ENCODE results near the gene KRT20. TPM values are rescaled to one million over a fixed set of nuclear protein-coding genes. Genes with fewer than 3 reads are reported as not detected.

The KRT20 gene
- total RNA-seq, 1 experiment from 2014 or later, result not detected

GRCh38 chr17:40849723-40850122 lies 35.3 kb downstream of the KRT20 start:
- H3K4me3 ChIP-seq, result no peak overlapping the region
- no peaks in the 10 kb centered on the region for H3K9me3 ChIP-seq (ENCODE audit: insufficient read depth, low read depth)
- H3K9me2 ChIP-seq (ENCODE audit: insufficient read depth), result no peaks in the 10 kb centered on the region
- peaks cover 75% of the 10 kb centered on the region for H3K4me1 ChIP-seq (replicated peaks; ENCODE audit: insufficient read depth)
- H3K79me2 ChIP-seq (ENCODE audit: low read depth), result no peaks in the 10 kb centered on the region
- H3K36me3 ChIP-seq (ENCODE audit: low read depth), result no peaks in the 10 kb centered on the region
- ChIA-PET CTCF (no interaction called here), POLR2A (ENCODE audit: unreplicated experiment) (interaction anchor here (0.6 kb wide), 1 partner anchor 532 kb away, joined by 3 read pairs; no protein-coding TSS in a partner anchor)
- peak overlapping the region; percentile 94 for H3K27ac ChIP-seq
- TF ChIP-seq CTCF (conservative IDR thresholded peaks at IDR 0.05), result no peak
- TF ChIP-seq EZH2 (IDR thresholded peaks at IDR 0.05; ENCODE audit: low read depth), result no peak
- no peak for DNase-seq
- no peaks in the 10 kb centered on the region for H3K27me3 ChIP-seq (ENCODE audit: insufficient read depth, low read depth)
- H3F3A ChIP-seq (ENCODE audit: insufficient read depth, low read depth), result peaks cover 52% of the 10 kb centered on the region
- H3K4me2 ChIP-seq, result peak overlapping the region; percentile 59
- H4K20me1 ChIP-seq (ENCODE audit: insufficient read depth), result no peaks in the 10 kb centered on the region
- 0 out of 2 replicates have a peak overlapping the region, but pooled peaks have one; percentile 0 for H2AFZ ChIP-seq
- intact Hi-C loops (cut with micrococcal nuclease; ENCODE audit: unreplicated experiment), result loop anchor here (1.0 to 5.0 kb wide), 2 partner anchors 30 to 803 kb away; no protein-coding TSS in a partner anchor
- BruUV-seq (replicated peaks), result no TSS peak

GRCh38 chr17:40848583-40849235 lies 36.3 kb downstream of the KRT20 start:
- no TSS peak for BruUV-seq (replicated peaks)
- peaks cover 65% of the 10 kb centered on the region for H3K4me1 ChIP-seq (replicated peaks; ENCODE audit: insufficient read depth)
- H3K79me2 ChIP-seq (ENCODE audit: low read depth), result no peaks in the 10 kb centered on the region
- no peaks in the 10 kb centered on the region for H3K9me3 ChIP-seq (ENCODE audit: insufficient read depth, low read depth)
- no peak overlapping the region for H3K4me3 ChIP-seq
- ChIA-PET CTCF (no interaction called here), POLR2A (ENCODE audit: unreplicated experiment) (interaction anchor here (0.6 kb wide), 1 partner anchor 673 kb away, joined by 3 read pairs; no protein-coding TSS in a partner anchor)
- no peaks in the 10 kb centered on the region for H3K36me3 ChIP-seq (ENCODE audit: low read depth)
- no peaks in the 10 kb centered on the region for H3K27me3 ChIP-seq (ENCODE audit: insufficient read depth, low read depth)
- DNase-seq, result peak in 1 of 2 experiments; percentile 74
- peak overlapping the region; percentile 59; the same call in 1 of the 2 replicates for H3K4me2 ChIP-seq
- H3K27ac ChIP-seq, result peak overlapping the region; percentile 94
- H4K20me1 ChIP-seq (ENCODE audit: insufficient read depth), result no peaks in the 10 kb centered on the region
- TF ChIP-seq CTCF (conservative IDR thresholded peaks at IDR 0.05) (no peak), EZH2 (IDR thresholded peaks at IDR 0.05; ENCODE audit: low read depth) (no peak)
- H2AFZ ChIP-seq, result no peak overlapping the region
- intact Hi-C loops (cut with micrococcal nuclease; ENCODE audit: unreplicated experiment), result no loop called here
- H3F3A ChIP-seq (ENCODE audit: insufficient read depth, low read depth), result peaks cover 43% of the 10 kb centered on the region
- H3K9me2 ChIP-seq (ENCODE audit: insufficient read depth), result no peaks in the 10 kb centered on the region

GRCh38 chr17:40846515-40847144 lies 38.4 kb downstream of the KRT20 start:
- H3K9me2 ChIP-seq (ENCODE audit: insufficient read depth), result no peaks in the 10 kb centered on the region
- no peaks in the 10 kb centered on the region for H3K79me2 ChIP-seq (ENCODE audit: low read depth)
- no peak for TF ChIP-seq EZH2 (IDR thresholded peaks at IDR 0.05; ENCODE audit: low read depth)
- no peak for TF ChIP-seq CTCF (conservative IDR thresholded peaks at IDR 0.05)
- 0 out of 2 replicates have a peak overlapping the region, but pooled peaks have one; percentile 4 for H3K27ac ChIP-seq
- no peaks in the 10 kb centered on the region for H3K9me3 ChIP-seq (ENCODE audit: insufficient read depth, low read depth)
- H3K4me1 ChIP-seq (replicated peaks; ENCODE audit: insufficient read depth), result peaks cover 44% of the 10 kb centered on the region
- peaks cover 31% of the 10 kb centered on the region for H3F3A ChIP-seq (ENCODE audit: insufficient read depth, low read depth)
- CTCF ChIA-PET, result interaction anchor here (0.6 kb wide), 1 partner anchor 751 kb away, joined by 5 read pairs; no protein-coding TSS in a partner anchor
- no peak overlapping the region for H3K4me2 ChIP-seq
- H3K36me3 ChIP-seq (ENCODE audit: low read depth), result no peaks in the 10 kb centered on the region
- no peak overlapping the region for H2AFZ ChIP-seq
- DNase-seq, result no peak
- H4K20me1 ChIP-seq (ENCODE audit: insufficient read depth), result no peaks in the 10 kb centered on the region
- no TSS peak for BruUV-seq (replicated peaks)
- POLR2A ChIA-PET (ENCODE audit: unreplicated experiment), result interaction anchor here (0.6 kb wide), 1 partner anchor 26 kb away, joined by 11 read pairs; no protein-coding TSS in a partner anchor
- intact Hi-C loops (cut with micrococcal nuclease; ENCODE audit: unreplicated experiment), result no loop called here
- no peak overlapping the region for H3K4me3 ChIP-seq
- H3K27me3 ChIP-seq (ENCODE audit: insufficient read depth, low read depth), result no peaks in the 10 kb centered on the region

Measured in PC-9 (cell line).